ENCODE results near the gene PHF2.

PHF2 gene

GRCh38 chr9:93601063-93601462 lies 24.7 kb downstream of the PHF2 start:
- DNase-seq (ENCODE audit: low read depth), result no peak

GRCh38 chr9:93601666-93602065 lies 25.3 kb downstream of the PHF2 start:
- DNase-seq (ENCODE audit: low read depth), result no peak

DNA sequence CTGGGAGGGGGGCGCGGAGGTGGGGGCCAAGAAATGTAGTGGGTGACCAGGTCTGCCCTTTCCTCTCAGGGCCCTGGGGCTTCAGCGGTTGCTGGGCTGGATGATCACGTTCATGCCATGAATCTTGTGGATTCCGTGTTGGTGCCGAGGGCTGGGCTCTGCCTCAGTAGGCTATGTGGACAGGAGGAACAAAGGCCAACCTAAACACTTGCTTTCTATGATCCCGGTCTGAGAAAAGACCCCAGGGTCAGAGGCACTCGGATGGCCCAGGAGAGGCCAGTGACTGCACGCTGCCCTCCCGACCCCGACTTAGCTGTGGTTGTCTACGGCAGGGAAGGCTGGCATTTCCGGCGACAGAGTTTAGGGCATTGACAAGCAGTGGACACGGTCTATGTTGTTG lies 26.6 kb downstream of the PHF2 start:
- DNase-seq (ENCODE audit: low read depth), result no peak

DNA sequence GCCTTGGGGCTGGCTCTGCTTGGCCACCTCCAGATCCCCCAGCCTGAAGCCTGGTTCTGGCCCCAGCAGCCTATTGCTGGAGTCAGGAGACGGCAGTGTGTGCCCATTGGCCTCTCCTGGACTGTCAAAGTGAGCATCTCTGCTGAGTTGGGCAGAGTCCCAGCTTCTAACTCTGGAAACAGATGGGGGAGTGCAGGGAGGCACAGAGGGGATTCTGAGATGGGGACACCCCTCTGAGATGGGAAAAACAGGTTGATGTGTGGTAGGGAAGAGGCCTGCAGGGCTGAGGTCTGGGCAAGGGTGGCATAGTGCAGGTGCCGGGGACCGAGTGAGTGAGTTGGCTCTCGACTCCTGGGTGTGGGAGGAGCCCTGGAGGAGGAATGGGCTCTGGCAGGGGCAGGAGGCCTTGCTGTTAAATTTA lies 27.5 kb downstream of the PHF2 start:
- no peak for DNase-seq (ENCODE audit: low read depth)

- no peak for DNase-seq (ENCODE audit: low read depth)
Measured at GRCh38 chr9:93606187-93606586, 29.8 kb downstream of the PHF2 start.

GRCh38 chr9:93610206-93610605 lies 33.8 kb downstream of the PHF2 start:
- DNase-seq (ENCODE audit: low read depth), result no peak

GRCh38 chr9:93612052-93612795 lies 35.8 kb downstream of the PHF2 start:
- DNase-seq (ENCODE audit: low read depth), result no peak

GRCh38 chr9:93612796-93613154 lies 36.4 kb downstream of the PHF2 start:
- DNase-seq (ENCODE audit: low read depth), result no peak

GRCh38 chr9:93613174-93613573 lies 36.8 kb downstream of the PHF2 start:
- DNase-seq (ENCODE audit: low read depth), result no peak

DNA sequence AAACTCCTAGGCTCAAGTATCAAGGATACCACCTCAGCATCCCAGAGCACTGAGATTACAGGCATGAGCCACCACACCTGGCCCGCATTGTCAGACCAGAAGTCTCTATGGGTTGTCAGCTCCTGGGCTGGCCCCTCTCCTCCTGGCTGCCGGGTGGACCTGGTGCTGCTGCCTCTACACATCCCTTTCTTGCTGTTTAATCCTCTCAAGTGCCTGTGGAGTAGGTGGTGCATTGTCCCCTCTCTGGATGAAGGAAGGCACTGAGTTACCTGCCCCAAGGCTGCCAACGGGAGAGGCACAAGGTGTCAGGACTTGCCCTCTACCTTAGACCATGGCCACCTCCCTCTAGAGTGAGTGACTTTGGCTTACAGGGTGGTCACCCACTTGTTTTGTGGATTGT lies 37.4 kb downstream of the PHF2 start:
- no peak for DNase-seq (ENCODE audit: low read depth)

DNA sequence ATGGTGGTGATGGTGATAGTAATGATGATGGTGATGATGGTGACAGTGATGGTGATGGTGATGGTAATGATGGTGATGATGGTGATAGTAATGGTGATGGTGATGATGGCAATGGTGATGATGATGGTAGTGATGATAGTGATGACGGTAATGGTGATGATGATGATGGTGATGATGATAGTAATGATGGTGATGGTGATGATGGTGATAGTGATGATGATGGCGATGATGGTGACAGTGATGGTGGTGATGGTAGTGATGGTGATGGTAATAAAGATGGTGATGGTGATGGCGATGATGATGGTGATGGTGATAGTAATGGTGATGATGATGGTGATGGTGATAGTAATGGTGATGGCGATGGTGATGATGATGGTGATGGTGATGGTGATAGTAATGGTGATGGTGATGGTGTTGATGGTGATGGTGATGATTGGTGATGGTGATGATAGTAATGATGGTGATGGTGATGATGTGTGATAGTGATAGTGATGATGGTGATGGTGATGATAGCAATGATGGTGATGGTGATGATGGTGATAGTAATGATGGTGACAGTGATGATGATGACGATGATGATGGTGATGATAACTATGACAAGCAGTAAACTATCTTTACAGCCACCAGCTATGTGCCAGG lies 38.6 kb downstream of the PHF2 start:
- DNase-seq (ENCODE audit: low read depth), result no peak

GRCh38 chr9:93616044-93616443 lies 39.7 kb downstream of the PHF2 start:
- no peak for DNase-seq (ENCODE audit: low read depth)

- no peak for DNase-seq (ENCODE audit: low read depth)
Measured at GRCh38 chr9:93617273-93617672, 40.9 kb downstream of the PHF2 start.

DNA sequence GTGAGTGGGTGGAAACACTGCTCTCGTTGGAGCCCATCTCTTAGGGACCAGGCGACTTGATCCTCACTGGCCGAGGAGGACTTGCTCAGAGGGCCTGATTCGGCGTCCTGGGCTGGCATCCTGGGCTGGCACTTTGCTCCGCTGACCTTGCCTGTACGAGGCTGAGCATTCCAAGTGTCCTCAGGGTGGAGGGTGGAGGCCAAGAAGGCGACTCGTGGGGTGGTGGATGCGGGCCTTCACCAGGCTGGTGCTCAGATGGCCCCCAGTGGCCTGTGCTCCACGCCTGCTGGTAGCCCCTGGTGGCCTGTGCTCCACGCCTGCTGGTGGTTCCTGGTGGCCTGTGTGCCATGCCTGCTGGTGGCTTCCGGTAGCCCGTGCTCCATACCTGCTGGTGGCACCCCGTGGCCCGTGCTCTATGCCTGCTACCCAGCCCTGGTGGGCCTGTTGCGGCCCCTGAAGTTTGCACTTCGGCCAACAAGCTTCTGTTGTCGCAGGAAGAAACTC lies 42.9 kb downstream of the PHF2 start:
- no peak for DNase-seq (ENCODE audit: low read depth)

- DNase-seq (ENCODE audit: low read depth), result no peak
Measured at GRCh38 chr9:93620041-93620506, 43.7 kb downstream of the PHF2 start.

DNA sequence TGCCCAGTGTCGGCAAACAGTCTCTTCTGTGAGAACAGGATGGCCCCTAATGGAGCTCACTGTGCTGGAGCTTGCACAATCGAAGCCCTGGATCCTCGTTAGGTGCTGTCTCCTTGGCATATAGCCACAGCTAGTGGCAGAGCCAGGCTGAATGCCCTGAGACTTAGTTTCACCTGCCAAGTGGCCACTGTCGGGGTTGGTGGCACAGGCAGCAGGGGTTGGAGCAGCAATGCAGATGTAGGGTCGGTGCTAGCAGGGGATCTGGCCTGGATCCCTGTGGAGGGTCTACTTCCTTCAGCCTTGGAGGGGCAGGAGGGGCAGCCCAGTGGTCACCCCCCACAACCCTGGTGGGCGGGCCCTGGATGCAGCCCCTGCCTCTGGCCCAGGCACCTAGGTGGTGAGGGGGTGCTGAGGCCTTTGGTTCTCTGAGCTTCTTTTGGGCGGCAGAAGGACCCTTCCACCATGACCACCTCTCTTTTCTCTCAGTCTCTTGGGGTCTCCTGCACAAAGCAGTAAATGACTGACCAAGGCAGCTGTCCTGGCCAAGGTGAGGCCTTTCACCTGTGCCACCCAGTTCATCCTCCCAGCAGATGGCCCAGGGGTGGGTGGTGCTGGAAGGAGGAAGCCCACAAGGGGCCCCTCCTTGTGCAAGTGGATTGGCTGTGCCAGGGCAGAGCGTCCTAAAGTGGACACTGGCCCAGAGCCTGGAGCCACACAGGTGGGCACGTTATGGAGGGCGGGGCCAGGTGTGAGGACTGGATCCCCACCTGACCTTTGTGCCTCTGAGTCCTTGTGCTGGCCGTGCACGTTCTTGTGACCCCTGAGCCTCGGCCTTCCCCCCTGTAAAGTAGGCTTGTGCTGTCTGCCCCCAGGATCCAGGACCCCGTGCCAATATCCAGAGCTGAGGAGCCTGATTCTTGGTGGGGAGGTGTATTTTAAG lies 44.8 kb downstream of the PHF2 start:
- no peak for DNase-seq (ENCODE audit: low read depth)

- DNase-seq (ENCODE audit: low read depth), result no peak
Measured at GRCh38 chr9:93621922-93622321, 45.5 kb downstream of the PHF2 start.

DNA sequence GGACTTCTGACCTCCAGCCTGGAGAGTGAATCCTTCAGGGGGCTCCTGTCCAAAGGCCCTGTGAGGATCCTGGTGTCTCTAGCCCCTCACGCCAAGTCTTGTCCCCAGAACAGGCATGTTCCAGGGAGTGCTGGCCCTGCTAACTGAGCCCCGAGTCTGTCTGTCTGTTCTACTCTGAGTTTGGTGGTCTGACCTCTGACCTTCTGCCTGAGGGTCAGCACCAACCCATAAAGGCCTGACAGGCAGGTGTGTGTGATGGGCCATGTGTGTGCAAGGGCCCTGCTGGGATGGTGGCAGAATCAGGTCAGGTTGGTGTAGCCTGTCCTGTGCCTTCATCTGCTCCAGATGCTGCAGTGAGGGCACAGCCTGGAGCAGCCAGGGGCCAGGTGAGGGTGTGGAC lies 46.3 kb downstream of the PHF2 start:
- no peak for DNase-seq (ENCODE audit: low read depth)

DNA sequence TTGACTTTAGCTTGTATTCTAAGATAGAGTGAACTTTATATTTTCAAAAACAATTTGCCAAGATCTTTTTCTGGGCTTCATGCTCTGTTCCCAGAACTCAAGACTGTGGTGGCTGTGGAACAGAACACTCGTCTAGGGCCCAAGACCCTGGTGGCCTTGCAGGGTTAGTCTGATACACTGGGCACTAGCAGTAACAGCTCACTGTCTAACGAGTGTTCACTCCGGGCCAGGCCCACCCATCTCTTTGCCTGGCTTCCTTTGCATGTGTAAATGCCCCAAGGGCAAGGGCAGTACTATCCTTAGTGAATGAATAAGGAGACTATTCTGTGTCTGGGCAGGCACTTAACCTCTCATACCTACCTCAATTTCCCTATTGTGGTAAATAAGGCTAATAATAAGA lies 47.4 kb downstream of the PHF2 start:
- no peak for DNase-seq (ENCODE audit: low read depth)

- no peak for DNase-seq (ENCODE audit: low read depth)
Measured at GRCh38 chr9:93624431-93624834, 48.0 kb downstream of the PHF2 start.

DNA sequence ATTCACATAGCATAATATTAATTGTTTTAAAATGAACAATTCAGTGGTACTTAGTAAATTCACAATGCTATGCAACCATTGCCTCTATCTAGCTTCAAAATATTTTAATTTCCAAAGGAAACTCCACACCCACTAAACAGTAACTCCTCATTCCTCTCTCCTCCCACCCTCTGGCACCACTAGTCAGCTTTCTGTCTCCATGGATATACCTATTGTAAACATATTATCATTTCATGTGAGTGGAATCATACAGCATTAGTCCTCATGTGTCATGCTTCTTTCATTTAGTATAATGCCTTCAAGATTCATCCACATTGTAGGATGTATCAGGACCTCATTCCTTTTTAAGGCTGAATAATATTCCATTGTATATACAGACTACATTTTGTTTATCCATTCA lies 48.6 kb downstream of the PHF2 start:
- DNase-seq (ENCODE audit: low read depth), result no peak

DNA sequence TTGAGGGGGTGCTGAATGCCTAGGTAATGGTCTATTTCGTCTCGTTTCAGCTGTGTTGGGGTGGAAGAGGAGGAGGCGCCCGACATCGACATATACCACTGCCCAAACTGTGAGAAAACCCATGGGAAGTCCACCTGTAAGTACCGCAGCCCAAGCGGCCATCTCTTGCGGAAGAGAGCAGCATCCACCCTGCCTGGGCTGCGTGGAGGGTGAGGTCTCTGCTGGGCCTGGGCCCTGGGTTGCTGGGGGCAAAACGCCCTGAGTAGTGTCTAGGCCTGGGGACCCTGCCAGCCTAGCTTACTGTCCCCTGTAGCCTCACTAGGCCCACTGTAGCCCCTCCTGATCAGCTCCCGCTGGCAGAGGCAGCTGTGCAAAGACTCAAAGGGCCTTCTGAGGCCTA lies 53.5 kb downstream of the PHF2 start:
- no peak for DNase-seq (ENCODE audit: low read depth)
